Measurements from ENCODE around the gene HS6ST2. TPM values are rescaled to one million over a fixed set of nuclear protein-coding genes. Genes with fewer than 3 reads are reported as not detected.

HS6ST2 gene
- total RNA-seq, 2 donors from 2014 or later: not detected

DNA sequence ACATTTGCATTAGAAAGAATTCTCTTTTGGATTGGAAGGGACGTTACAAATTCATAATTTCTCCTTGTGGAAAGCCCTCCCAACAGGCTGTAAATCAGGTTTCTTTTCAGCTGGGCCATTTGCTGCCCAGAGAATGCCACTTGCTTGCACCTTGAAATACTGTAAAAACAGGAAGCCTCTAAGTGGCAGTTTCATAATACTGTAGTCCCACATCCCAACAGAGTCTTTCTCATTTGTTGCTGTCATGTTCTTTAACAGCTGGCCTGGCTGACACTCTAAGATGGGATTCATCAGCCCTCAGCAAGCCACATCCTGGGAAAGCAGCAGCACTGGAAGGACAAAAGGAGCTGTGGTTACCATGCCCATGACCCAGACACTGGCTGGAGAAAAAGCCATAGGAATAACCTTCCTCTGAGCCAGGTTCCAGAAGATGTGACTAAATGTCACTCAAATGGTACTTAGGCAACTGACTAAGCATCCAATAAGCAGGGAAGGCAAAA is 247.7 kb downstream of the HS6ST2 start:
- no peaks in the 10 kb centered on the region for H3K4me1 ChIP-seq (ENCODE audit: control insufficient read depth in 1 of 2, low read depth in 2 of 2)
- ATAC-seq (ENCODE audit: insufficient number of reproducible peaks, low FRiP score, low read depth) (no peak), DNase-seq (ENCODE audit: low spot score) (no peak)
- H3K4me3 ChIP-seq: no peak overlapping the region
- no peak overlapping the region for H3K27ac ChIP-seq
- no peaks in the 10 kb centered on the region for H3K36me3 ChIP-seq
- no peaks in the 10 kb centered on the region for H3K9me3 ChIP-seq
- TF ChIP-seq, protein P1, sequence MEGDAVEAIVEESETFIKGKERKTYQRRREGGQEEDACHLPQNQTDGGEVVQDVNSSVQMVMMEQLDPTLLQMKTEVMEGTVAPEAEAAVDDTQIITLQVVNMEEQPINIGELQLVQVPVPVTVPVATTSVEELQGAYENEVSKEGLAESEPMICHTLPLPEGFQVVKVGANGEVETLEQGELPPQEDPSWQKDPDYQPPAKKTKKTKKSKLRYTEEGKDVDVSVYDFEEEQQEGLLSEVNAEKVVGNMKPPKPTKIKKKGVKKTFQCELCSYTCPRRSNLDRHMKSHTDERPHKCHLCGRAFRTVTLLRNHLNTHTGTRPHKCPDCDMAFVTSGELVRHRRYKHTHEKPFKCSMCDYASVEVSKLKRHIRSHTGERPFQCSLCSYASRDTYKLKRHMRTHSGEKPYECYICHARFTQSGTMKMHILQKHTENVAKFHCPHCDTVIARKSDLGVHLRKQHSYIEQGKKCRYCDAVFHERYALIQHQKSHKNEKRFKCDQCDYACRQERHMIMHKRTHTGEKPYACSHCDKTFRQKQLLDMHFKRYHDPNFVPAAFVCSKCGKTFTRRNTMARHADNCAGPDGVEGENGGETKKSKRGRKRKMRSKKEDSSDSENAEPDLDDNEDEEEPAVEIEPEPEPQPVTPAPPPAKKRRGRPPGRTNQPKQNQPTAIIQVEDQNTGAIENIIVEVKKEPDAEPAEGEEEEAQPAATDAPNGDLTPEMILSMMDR (IDR thresholded peaks at IDR 0.05): no peak
- H3K27me3 ChIP-seq (replicated peaks; ENCODE audit: insufficient read depth): no peaks in the 10 kb centered on the region

- Histone ChIP-seq H3K27ac (no peak overlapping the region), H3K4me3 (no peak overlapping the region), H3K4me1 (ENCODE audit: control insufficient read depth in 1 of 2, low read depth in 2 of 2) (no peaks in the 10 kb centered on the region), H3K36me3 (no peaks in the 10 kb centered on the region), H3K9me3 (no peaks in the 10 kb centered on the region), H3K27me3 (replicated peaks; ENCODE audit: insufficient read depth) (no peaks in the 10 kb centered on the region)
- TF ChIP-seq, protein P1 (IDR thresholded peaks at IDR 0.05): no peak
- DNase-seq (ENCODE audit: low spot score) (no peak), ATAC-seq (ENCODE audit: insufficient number of reproducible peaks, low FRiP score, low read depth) (no peak)
Measured at GRCh38 chrX:132708529-132708928, 249.9 kb downstream of the HS6ST2 start.

- TF ChIP-seq, protein P1 (IDR thresholded peaks at IDR 0.05): no peak
- Histone ChIP-seq H3K4me3 (no peak overlapping the region), H3K36me3 (no peaks in the 10 kb centered on the region), H3K27me3 (replicated peaks; ENCODE audit: insufficient read depth) (no peaks in the 10 kb centered on the region), H3K27ac (no peak overlapping the region), H3K4me1 (ENCODE audit: control insufficient read depth in 1 of 2, low read depth in 2 of 2) (no peaks in the 10 kb centered on the region), H3K9me3 (no peaks in the 10 kb centered on the region)
- no peak for ATAC-seq (ENCODE audit: insufficient number of reproducible peaks, low FRiP score, low read depth)
- DNase-seq (ENCODE audit: low spot score): no peak
Measured at GRCh38 chrX:132704769-132705168, 253.7 kb downstream of the HS6ST2 start.

DNA sequence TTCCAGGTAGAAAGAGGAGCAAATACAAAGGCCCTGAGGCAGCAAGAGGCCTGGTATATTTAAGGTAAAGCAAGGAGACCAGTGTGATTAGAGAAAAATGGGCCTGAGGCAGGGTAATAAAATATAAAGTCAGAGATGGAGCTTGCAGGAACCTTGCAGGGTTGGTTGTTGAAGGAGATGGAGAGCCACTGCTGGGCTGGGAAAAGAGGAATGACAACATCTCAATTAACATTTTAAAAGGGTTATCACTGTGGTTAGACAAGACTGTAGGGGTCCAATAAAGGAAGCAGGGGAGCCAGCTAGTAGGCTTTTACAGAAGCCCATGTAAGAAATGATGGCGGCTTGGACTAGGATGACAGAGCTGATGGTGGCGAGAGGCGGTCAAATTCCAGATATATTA is 264.0 kb downstream of the HS6ST2 start:
- TF ChIP-seq, protein P1 (IDR thresholded peaks at IDR 0.05): no peak
- H3K36me3 ChIP-seq: no peaks in the 10 kb centered on the region
- H3K4me1 ChIP-seq (ENCODE audit: control insufficient read depth in 1 of 2, low read depth in 2 of 2): no peaks in the 10 kb centered on the region
- H3K9me3 ChIP-seq: no peaks in the 10 kb centered on the region
- H3K27ac ChIP-seq: no peak overlapping the region
- no peak for ATAC-seq (ENCODE audit: insufficient number of reproducible peaks, low FRiP score, low read depth)
- no peaks in the 10 kb centered on the region for H3K27me3 ChIP-seq (replicated peaks; ENCODE audit: insufficient read depth)
- H3K4me3 ChIP-seq: no peak overlapping the region
- no peak for DNase-seq (ENCODE audit: low spot score)

DNA sequence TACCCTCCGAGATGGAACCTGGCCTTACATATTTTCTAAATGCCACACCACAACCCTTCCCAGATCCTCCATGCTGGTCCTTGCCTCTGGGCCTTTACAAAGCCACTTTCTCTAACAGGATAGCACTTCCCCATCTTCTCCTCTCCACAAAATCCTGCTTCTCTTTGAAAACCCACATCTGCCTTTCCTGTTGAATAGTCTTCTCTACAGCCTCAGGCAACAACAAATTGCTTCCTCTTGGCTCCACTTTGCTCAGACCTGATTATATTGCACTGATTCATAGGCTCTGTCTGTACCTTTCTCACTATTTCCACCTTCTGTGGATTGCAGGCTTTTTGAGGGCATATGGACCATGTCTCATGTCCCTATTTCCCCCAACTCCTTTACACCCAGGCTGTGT is 265.9 kb downstream of the HS6ST2 start:
- no peak for ATAC-seq (ENCODE audit: insufficient number of reproducible peaks, low FRiP score, low read depth)
- H3K27me3 ChIP-seq (replicated peaks; ENCODE audit: insufficient read depth): no peaks in the 10 kb centered on the region

More for the DNA sequence above, 265.9 kb downstream of the HS6ST2 start:
- H3K36me3 ChIP-seq: no peaks in the 10 kb centered on the region
- no peak overlapping the region for H3K27ac ChIP-seq
- no peak for DNase-seq (ENCODE audit: low spot score)
- TF ChIP-seq, protein P1 (IDR thresholded peaks at IDR 0.05): no peak
- no peaks in the 10 kb centered on the region for H3K4me1 ChIP-seq (ENCODE audit: control insufficient read depth in 1 of 2, low read depth in 2 of 2)
- H3K4me3 ChIP-seq: no peak overlapping the region
- H3K9me3 ChIP-seq: no peaks in the 10 kb centered on the region

All from thoracic aorta (tissue), 2 donors.